NCI-H187 treated with DMSO at 0.1 percent for 48 hours (cell line): ENCODE data around the gene TMEM86A.

Experiments
- DNase-seq: peaks from one replicate; lab custom pipeline; 2025; lab: John Stamatoyannopoulos, UW

The TMEM86A gene

DNA sequence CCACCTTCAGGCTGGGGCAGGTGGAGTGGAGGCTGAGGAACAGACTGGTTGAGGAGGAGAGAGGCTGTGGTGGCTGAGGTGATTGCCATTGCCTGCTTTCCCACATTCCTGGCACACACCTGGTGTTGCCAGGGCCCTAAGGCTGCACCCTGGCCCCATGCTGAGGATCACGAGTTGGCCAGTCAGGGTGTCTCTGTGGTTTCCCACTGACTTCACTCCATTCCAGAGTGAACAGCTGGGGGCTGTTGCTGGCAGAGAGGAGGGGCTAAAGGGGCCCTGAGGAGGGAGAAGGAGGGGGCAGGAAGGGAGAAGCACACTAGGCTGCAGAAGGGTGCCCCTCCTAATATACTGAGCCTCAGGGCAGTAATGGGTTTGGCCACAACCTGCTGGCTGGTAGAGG lies 1.8 kb downstream of the TMEM86A start:
- no peak for DNase-seq

- DNase-seq = no peak
Observed at GRCh38 chr11:18700872-18701271, 2.3 kb downstream of the TMEM86A start.

DNA sequence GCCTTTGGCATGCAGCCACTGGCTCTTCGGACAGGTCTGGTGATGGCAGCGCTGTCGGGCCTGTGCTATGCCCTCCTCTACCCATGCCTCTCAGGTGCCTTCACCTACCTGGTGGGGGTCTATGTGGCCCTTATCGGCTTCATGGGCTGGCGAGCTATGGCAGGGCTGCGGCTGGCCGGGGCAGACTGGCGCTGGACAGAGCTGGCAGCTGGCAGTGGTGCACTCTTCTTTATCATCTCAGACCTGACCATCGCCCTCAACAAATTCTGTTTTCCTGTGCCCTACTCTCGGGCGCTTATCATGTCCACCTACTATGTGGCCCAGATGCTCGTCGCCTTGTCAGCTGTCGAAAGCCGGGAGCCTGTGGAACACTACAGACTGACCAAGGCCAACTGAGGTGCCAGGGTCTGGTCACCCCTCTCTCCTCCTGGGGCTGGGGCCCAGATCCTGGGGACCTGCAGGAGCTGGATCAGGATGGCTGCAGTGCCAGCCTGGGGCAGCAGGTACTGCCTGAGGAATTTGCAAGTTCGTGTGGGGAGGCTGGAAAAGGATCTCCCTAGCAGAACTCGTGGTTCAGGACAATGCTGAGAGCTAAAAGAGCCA lies 3.1 kb downstream of the TMEM86A start:
- no peak for DNase-seq

DNA sequence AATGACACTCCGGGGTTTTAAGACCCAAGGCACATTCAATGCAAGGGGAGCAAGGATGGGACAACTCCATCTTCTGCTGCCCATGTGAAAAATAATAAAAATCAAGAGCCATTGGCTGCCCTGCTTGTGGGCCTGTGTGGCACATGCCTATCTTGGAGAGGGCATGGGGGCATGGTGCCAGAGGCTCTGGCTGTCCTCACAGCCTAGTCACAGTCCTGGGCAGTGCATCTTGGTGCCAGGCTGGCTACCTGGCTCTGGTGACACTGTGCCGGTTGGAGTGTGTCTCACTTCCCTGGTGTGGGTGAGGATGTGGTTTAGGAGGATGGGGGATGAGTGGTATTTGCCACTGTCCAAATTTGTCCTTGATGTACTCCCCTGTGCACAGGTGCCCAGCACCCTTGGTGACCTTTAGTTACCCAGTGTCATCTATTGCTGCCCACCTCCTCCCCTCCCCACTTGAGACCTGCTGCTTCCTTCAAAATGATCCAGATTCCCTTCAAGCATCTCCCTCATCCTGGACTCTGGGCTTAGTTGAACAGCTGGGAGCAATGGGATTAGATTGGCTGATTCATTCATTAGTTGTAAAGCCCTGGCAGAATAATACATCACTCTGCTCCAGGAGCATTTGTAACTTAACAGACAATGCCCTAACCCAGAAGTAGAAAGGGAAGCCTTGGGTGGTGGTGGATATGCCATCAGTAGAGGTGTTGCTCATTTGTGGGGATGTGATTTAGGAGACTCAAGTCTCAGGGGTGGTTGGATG lies 4.6 kb downstream of the TMEM86A start:
- DNase-seq = no peak

- no peak for DNase-seq
Observed at GRCh38 chr11:18704045-18704645, 5.6 kb downstream of the TMEM86A start.

DNA sequence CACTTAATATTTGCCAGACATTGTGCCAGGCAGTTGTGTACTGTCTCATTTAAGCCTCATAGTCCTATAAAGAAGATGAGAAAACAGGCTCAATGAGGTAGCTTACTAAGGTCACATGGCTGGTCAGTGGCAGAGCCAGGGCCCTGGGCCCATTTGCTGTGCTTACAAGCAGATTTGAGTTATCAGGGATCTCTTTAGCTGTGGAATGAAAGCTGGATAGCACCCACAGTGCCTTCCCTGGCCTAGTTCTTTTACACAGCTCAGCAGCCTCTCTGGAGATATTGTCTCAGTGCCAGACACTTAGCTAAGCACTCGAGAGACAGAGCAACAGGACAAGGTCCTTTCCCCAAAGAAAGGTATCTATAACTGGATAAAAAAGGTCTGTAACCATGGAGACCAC lies 6.1 kb downstream of the TMEM86A start:
- DNase-seq = no peak

DNA sequence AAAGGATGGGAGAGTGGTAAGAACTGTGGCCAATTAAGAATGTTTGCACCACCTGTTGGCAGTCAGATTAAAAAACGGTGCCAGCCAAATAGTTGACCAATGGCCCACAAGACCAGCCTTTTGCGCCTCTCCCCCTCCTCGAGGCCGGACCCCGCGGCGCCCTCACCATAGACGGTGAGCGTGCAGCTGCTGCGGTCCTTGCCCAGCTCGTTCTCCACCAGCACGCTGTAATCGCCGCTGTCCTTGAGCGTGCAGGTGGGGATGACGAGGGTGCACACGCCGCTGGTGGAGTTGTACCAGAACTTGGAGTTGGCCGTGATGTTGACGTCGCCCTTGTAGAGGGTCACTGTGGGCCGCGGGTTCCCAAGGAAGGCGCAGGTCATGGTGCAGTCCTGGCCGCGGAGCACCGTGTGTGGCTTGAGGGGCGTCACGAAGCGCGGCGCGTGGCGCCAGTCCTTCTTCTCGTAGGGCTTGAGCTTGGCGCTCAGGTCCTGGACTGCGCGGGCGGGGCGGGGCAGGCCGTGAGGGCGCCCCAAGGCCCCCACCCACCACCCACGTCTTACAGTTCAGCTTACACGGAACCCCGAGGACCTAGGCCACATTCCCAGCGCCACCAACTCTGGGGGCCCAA lies 7.2 kb downstream of the TMEM86A start:
- no peak for DNase-seq

DNA sequence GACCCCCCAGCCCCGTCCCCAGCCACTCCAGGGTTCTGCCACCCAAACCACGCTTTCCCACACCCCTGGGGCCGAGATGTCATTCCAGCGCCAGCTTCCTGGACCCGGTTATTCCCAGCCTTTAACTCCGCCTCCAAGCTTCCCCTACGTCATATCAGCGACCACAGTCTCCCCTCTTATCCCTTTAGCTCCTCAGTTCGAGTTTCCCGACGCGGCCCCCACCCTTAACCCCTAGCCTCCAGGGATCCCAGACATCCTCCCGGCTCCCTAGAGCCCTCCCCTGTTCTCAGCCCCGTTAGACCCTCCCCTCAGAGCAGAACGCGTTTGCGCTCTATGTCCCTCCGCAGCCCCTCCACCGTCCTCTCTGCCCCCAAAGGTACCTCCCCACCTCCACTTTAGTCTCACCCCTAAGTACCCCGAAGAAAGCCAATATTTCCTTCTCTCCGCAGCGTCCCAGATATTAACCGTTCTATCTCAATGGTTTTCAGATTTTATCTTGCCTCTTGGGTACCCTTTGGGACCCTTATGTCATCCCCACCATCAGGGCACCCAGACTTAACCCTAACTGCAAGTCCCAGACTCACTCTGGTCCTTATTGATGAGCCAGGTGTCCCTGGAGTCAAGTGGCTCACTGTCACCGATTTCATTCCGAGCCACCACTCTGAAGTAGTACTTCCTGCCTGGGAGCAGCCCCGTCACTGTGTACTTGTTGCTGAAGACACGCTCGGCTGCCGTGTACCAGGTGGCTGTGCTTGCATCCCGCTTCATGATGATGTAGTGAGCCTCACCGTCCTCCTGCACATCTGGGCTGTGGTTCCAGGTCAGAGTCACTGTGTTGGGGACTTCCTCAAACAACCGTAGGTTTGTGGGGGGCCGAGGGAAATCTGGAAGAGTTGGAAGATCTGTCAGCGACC lies 8.0 kb downstream of the TMEM86A start:
- peak; percentile 24 for DNase-seq

DNA sequence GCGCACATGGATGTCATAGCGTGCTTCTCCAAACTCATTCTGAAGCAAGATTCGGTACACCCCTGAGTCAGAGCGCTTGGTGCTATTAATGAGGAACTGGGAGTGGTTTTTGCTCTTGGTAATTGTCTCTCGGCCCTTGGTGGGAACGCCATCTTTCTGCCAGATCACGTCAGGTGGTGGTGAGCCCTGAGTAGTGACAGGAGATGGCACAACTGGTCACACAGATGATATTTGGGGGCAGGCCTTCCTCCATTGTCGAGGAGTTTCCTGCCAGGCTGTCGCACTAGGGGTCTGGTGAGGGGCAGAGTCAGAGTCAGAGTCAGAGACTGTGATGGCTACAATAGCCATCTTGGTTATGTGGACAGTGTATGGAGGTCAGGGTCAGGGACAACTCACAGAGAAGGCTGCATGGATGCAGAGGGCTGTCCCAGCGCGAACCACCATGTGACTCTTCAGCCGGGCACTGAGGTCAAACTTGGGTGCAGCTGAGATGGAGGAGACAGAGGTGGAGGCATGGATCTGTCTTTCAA lies 9.3 kb downstream of the TMEM86A start:
- no peak for DNase-seq

DNA sequence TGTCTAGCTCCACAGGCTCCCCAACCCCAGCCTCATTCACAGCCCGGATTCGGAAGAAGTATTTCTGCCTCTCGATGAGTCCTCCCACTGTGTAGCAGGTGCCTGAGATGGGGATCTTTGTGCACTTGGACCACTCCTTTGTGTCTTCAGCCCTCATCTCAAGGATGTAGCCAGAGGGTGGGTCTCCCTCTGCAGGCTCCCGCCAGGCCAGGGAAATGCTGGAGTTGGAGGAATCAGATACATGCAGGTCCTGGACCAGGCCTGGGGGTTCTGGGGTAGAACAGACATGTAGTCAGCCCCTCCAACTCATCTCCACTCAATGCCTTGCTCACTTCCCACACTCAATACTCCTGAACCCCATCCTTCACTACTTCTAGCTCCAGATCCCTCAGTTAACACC lies 10.8 kb downstream of the TMEM86A start:
- DNase-seq = no peak

GRCh38 chr11:18710545-18710944 lies 12.0 kb downstream of the TMEM86A start:
- DNase-seq = no peak

- no peak for DNase-seq
Observed at GRCh38 chr11:18713646-18714442, 15.3 kb downstream of the TMEM86A start.

GRCh38 chr11:18714443-18714780 lies 15.8 kb downstream of the TMEM86A start:
- no peak for DNase-seq

DNA sequence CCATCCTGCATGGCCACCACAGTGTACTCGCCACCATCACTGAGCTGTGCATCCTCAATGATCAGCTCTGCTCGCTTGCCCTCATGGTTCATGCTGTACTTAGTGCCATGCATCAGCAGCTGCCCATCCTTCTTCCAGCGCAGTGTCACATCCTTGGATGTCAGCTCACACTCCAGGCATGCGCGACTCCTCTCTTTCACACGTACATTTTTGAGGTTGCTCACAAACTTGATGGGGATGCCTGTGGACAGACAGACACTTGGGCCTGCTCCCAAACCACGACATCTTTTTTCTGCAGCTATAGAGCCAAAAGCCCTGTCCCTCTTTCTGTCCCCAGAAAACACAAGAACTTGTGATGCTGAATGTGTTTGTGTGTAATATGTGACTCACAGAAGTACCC lies 16.9 kb downstream of the TMEM86A start:
- DNase-seq = no peak

DNA sequence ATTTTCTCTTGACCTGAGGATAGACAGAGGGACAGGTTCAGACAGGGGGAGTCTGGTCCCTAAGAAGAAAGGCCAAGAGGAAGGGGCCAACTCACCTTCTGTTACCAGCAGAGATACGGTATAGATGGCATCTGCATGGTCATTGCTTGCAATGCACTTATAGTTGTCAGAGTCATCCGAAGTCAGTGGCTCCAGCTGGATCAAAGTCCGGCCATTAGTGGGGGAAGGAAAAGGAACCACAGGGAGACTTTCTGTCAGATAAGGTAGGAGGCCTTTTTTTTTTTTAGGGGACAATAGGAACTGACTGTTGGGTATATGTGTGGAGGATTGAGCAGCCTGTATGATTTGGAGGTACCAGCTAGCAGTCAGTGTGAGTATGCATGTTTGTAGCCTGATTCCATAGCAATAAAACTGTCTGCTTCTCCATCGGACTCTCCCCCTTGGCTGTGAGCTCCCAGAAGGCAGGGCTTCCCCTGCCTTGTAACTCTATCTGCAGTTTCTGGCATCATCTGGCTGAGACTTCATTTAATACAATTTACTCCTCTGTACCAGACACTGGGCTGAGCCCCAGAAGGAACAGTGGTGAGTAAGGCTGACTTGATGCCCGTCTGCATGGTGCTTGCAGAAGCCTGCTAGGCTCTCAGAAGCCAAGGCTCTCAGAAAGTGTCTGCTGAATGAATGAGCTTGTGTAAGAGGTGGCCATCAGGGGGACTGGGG lies 21.7 kb downstream of the TMEM86A start:
- DNase-seq = no peak

DNA sequence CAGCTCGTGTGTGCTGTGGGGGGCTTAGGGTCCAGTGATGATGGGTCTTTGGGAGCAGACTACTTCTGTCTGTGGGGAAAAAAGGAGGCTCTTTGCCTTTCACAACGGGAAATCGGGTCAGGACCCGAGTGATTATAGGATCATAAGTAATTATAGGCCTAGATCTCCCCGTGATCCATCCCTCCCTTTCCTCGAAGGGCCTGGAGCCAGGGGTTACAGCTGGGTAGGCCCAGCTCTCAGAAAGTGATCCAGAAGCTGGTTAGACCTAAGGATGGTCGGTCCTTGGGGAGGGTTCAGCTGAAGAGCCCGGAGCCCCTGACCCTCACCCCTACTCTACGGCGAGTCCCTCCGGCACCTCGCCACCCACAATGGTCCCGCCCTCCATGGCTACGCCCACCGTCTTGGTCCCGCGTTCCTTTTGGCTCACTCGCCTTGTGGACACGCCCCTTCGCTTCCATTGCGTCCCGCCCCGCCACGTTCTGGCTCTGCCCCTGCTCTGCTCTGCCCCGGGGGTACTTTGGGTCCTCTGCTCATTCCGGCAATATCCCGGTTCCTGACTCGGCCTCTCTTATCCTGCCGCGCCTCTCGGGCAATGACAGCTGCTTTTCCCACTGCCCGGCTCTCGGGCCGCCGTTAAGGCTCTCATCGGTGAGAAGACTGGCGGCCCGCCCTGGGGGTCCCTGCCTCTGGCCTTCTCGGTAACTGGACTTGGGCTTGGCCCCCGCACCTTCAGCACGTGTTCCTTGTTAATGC lies 22.4 kb downstream of the TMEM86A start:
- DNase-seq = no peak

DNA sequence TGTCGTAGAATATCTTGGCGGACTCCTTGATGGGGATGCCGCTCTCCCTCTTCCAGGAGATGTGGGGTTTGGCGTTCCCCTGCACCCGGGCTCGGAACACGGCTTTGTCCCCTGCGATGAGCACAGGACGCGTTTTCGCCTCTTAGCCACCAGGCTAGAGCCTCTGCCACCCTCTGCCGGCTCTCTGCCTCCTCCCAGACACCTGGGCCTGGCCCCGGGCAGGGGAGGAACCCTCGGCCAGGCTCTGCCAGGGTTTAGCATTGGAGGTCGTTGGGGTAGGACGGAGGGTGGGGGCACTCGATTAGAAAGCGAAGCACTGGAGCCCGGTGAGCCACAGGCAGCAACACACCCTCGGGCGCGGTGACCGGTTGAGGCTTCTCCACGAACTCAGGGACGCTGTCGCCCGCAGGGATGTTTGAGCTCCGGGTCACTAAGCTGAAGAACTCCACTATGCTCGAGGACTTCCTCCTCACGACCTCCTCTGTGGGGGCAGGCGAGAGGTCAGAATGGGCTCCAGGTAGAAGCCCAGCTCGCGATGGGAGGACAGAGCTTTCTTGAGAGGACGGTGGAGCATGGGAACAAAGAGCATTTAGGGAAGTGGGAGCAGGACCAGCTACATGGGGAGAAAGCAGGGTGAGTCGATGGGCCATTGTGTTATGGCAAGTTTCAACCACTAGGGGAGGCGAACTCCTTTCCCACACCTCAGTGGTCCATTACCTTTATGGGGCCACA lies 23.1 kb downstream of the TMEM86A start:
- no peak for DNase-seq

GRCh38 chr11:18722293-18722637 lies 23.7 kb downstream of the TMEM86A start:
- DNase-seq = no peak

GRCh38 chr11:18723991-18724390 lies 25.4 kb downstream of the TMEM86A start:
- DNase-seq = peak; percentile 23
